BJ (cell line): ENCODE measurements around the gene SPP2. TPM values are rescaled to one million over a fixed set of nuclear protein-coding genes. Genes with fewer than 3 reads are reported as not detected.

Source experiments
- CTCF ChIA-PET: fragments of 350-600 bp; formaldehyde crosslinking; extraction: SDS; loops from one replicate; lab custom pipeline; 2021; ENCODE audit warnings: antibody characterized with exemption, inconsistent platforms; lab: Yijun Ruan, JAX
- POLR2A ChIA-PET: fragments of 300-600 bp; sonication (Branson Sonifier 250); formaldehyde crosslinking; extraction: SDS; loops from one replicate; lab custom pipeline; 2021; ENCODE audit warnings: antibody characterized with exemption; lab: Charles Lee
- DNase-seq: peaks from one replicate; pipeline ENCODE4 v3.0.0-alpha.2; 2011; ENCODE audit warnings: low read depth
- H3K27me3 ChIP-seq: 2 replicates; pipeline ENCODE4 v1.6.0; 2011; ENCODE audit warnings: low read length; ENCODE audit not compliant: control insufficient read depth, insufficient read depth
- H3K36me3 ChIP-seq: 2 replicates; pipeline ENCODE4 v1.5.1; 2011; ENCODE audit warnings: low read length; ENCODE audit not compliant: control insufficient read depth, insufficient read depth
- H3K4me3 ChIP-seq: 2 replicates; pipeline ENCODE4 v1.5.1; 2011; ENCODE audit warnings: low read depth, mild to moderate bottlenecking, control low read depth, low read length
- CTCF ChIP-seq: IDR thresholded peaks from 2 replicates; pipeline ENCODE4 v1.5.1; 2011; ENCODE audit warnings: low read depth, mild to moderate bottlenecking, control low read depth, inconsistent platforms, low read length, moderate library complexity; ENCODE audit not compliant: insufficient read depth
- polyA minus RNA-seq: library from RNA; depleted of rRNA, polyadenylated mRNA; stranded (reverse); fragments of >200 nt; gene quantifications from 2 replicates; pipeline ENCODE4 v1.2.3, GENCODE V29; 2011; rRNA and poly(A)+ RNA removed
- polyA plus RNA-seq: library from polyadenylated mRNA; depleted of rRNA; stranded (reverse); fragments of >200 nt; gene quantifications from 2 replicates; pipeline ENCODE4 v1.2.3, GENCODE V29; 2011; rRNA removed

The SPP2 gene
- polyA plus RNA-seq (not detected in 2 replicates), polyA minus RNA-seq (not detected in 2 replicates)

- Histone ChIP-seq H3K36me3 (no peaks in the 10 kb centered on the region), H3K4me3 (no peak within 1 kb of the TSS), H3K27me3 (no peaks in the 10 kb centered on the region)
- DNase-seq = no peak
- CTCF ChIA-PET = interaction anchor here (1.0 kb wide), 1 partner anchor 9 kb away, joined by 3 read pairs; no protein-coding TSS in a partner anchor
- TF ChIP-seq CTCF = no peak
- POLR2A ChIA-PET = no interaction called here
Observed at GRCh38 chr2:234050455-234051135, at the start of gene SPP2. TSS of gene SPP2 (plus strand) at chr2:234050702. CDS start at chr2:234050787, 85 bp downstream.

GRCh38 chr2:234001380-234002160 lies 48.9 kb upstream of the SPP2 start:
- H3K36me3 ChIP-seq = no peaks in the 10 kb centered on the region
- ChIA-PET POLR2A (no interaction called here), CTCF (interaction anchor here (1.1 to 1.2 kb wide), 2 partner anchors 10 to 499 kb away, joined by 3 to 4 read pairs; no protein-coding TSS in a partner anchor)
- DNase-seq = no peak
- no peak for TF ChIP-seq CTCF
- no peak overlapping the region for H3K4me3 ChIP-seq
- H3K27me3 ChIP-seq = no peaks in the 10 kb centered on the region; the same call in 1 of the 2 replicates

GRCh38 chr2:234002281-234002680 lies 48.2 kb upstream of the SPP2 start:
- no peaks in the 10 kb centered on the region for H3K36me3 ChIP-seq
- DNase-seq = no peak
- H3K4me3 ChIP-seq = no peak overlapping the region
- no peak for TF ChIP-seq CTCF
- H3K27me3 ChIP-seq = peaks cover 2% of the 10 kb centered on the region
- POLR2A ChIA-PET = no interaction called here
- CTCF ChIA-PET = interaction anchor here (1.1 to 1.2 kb wide), 2 partner anchors 10 to 499 kb away, joined by 3 to 4 read pairs; no protein-coding TSS in a partner anchor

GRCh38 chr2:234003972-234004617 lies 46.4 kb upstream of the SPP2 start:
- Histone ChIP-seq H3K27me3 (peaks cover 2% of the 10 kb centered on the region), H3K36me3 (no peaks in the 10 kb centered on the region), H3K4me3 (no peak overlapping the region)
- CTCF ChIA-PET = no interaction called here
- POLR2A ChIA-PET = no interaction called here
- TF ChIP-seq CTCF = no peak
- peak; percentile 28 for DNase-seq

GRCh38 chr2:234005126-234005525 lies 45.4 kb upstream of the SPP2 start:
- ChIA-PET POLR2A (no interaction called here), CTCF (no interaction called here)

More at GRCh38 chr2:234005126-234005525, 45.4 kb upstream of the SPP2 start:
- no peak for DNase-seq
- peaks cover 5% of the 10 kb centered on the region for H3K27me3 ChIP-seq
- no peak overlapping the region for H3K4me3 ChIP-seq
- H3K36me3 ChIP-seq = no peaks in the 10 kb centered on the region
- TF ChIP-seq CTCF = no peak
